Measurements from ENCODE around the gene LMTK3. TPM values are rescaled to one million over a fixed set of nuclear protein-coding genes. Genes with fewer than 3 reads are reported as not detected.

Gene LMTK3
- polyA plus RNA-seq, 1 of the 3 experiments (the other 2 are of a cell fraction) = 3.2 TPM

GRCh38 chr19:48477067-48477685, 34.5 kb downstream of the LMTK3 start:
- Histone ChIP-seq H3K9me2 (no peaks in the 10 kb centered on the region), H3K4me1 (ENCODE audit: control insufficient read depth in 1 of 2, insufficient read depth in 2 of 2, low read depth in 1 of 2, low read length in 1 of 2) (peaks cover 4 to 8% of the 10 kb centered on the region in 2 experiments; a peak in 3 of 4 replicates), H2AFZ (ENCODE audit: low read depth) (no peak overlapping the region), H3F3A (replicated peaks; ENCODE audit: insufficient read depth) (peaks cover 20% of the 10 kb centered on the region), H4K20me1 (ENCODE audit: insufficient read depth) (peaks cover 25% of the 10 kb centered on the region), H3K27me3 (ENCODE audit: insufficient read depth) (no peaks in the 10 kb centered on the region), H3K9ac (no peak overlapping the region), H3K27ac (ENCODE audit: low read depth in 2 of 2, low read length in 1 of 2) (no peak overlapping the region), H3K4me3 (ENCODE audit: low read depth in 2 of 2, low read length in 1 of 2) (no peak overlapping the region), H3K36me3 (replicated peaks in 1 of 2; ENCODE audit: control insufficient read depth in 1 of 2, insufficient read depth in 2 of 2, low read length in 1 of 2) (peaks cover 33 to 68% of the 10 kb centered on the region in 2 experiments), H3K9me3 (no peaks in the 10 kb centered on the region), H3K4me2 (no peak overlapping the region), H3K79me2 (ENCODE audit: insufficient read depth) (peaks cover 10% of the 10 kb centered on the region)
- WGBS (ENCODE audit: low lambda C conversion rate) = 85% methylated on average over 9 of the region's 10 CpGs
- TF ChIP-seq RAD21 (IDR thresholded peaks at IDR 0.05; ENCODE audit: low read length) = no peak
- no peak for TF ChIP-seq GATA2 (CRISPR knock-in tag; IDR thresholded peaks at IDR 0.05)
- TF ChIP-seq NFIC (IDR thresholded peaks at IDR 0.05; ENCODE audit: borderline replicate concordance) = no peak
- TF ChIP-seq ZBTB33 (IDR thresholded peaks at IDR 0.05; ENCODE audit: borderline replicate concordance, low read depth) = no peak
- TF ChIP-seq PBX3 (IDR thresholded peaks at IDR 0.05) = no peak
- no peak for TF ChIP-seq MAX (IDR thresholded peaks at IDR 0.05; ENCODE audit: low read depth)
- no peak for TF ChIP-seq EP300 (IDR thresholded peaks at IDR 0.05; ENCODE audit: borderline replicate concordance in 1 of 2, low read depth in 1 of 2, low read length in 1 of 2)
- no peak for TF ChIP-seq RXRA (IDR thresholded peaks at IDR 0.05; ENCODE audit: borderline replicate concordance, low read depth)
- no peak for TF ChIP-seq YY1 (IDR thresholded peaks at IDR 0.05; ENCODE audit: low read depth)
- TF ChIP-seq SMC3 (IDR thresholded peaks at IDR 0.05; ENCODE audit: low read depth, low read length) = no peak
- no peak for TF ChIP-seq JUND (IDR thresholded peaks at IDR 0.05)
- no peak for TF ChIP-seq SIN3A (IDR thresholded peaks at IDR 0.05; ENCODE audit: borderline replicate concordance, low read depth, low read length)
- no peak for TF ChIP-seq USF2 (IDR thresholded peaks at IDR 0.05; ENCODE audit: borderline replicate concordance, low read depth, low read length)
- TF ChIP-seq IRF3 (IDR thresholded peaks at IDR 0.05; ENCODE audit: low read depth, low read length) = no peak
- no peak for TF ChIP-seq GABPA (IDR thresholded peaks at IDR 0.05; ENCODE audit: low read depth)
- DNase-seq = no peak
- ChIA-PET CTCF (no interaction called here), POLR2A (no interaction called here)

Data from SK-N-SH (cell line).